Neural crest cell (in vitro differentiated cells): Measurements from ENCODE around the gene CTSZ. TPM values are rescaled to one million over a fixed set of nuclear protein-coding genes. Genes with fewer than 3 reads are reported as not detected.
A peak's percentile ranks its signal among the peaks of the same experiment; 100 is the strongest.
"Not testable (repeated sequence)": the region's sequence is repeated elsewhere in the genome, so short reads cannot be mapped to it uniquely, and the experiment has no call there.

Source experiments
- DNase-seq: peaks from one replicate; pipeline ENCODE4 v3.0.0; 2021; ENCODE audit warnings: low read depth, mixed read lengths, low spot score
- H3K27ac Mint-ChIP-seq: one replicate; pipeline ENCODE4 v1.8.0; 2021; ENCODE audit warnings: mild to moderate bottlenecking, mixed read lengths; ENCODE audit not compliant: unreplicated experiment
- H3K27me3 Mint-ChIP-seq: 2 replicates; pipeline ENCODE4 v1.8.0; 2021; ENCODE audit warnings: low read depth, mild to moderate bottlenecking, mixed read lengths
- H3K36me3 Mint-ChIP-seq: 2 replicates; pipeline ENCODE4 v1.8.0; 2021; ENCODE audit warnings: low read depth, mild to moderate bottlenecking, mixed read lengths
- H3K4me1 Mint-ChIP-seq: 2 replicates; pipeline ENCODE4 v1.8.0; 2021; ENCODE audit warnings: mixed read lengths
- H3K4me3 Mint-ChIP-seq: one replicate; pipeline ENCODE4 v1.8.0; 2021; ENCODE audit warnings: mild to moderate bottlenecking, mixed read lengths
- H3K9me3 Mint-ChIP-seq: 2 replicates; pipeline ENCODE4 v1.8.0; 2021; ENCODE audit warnings: mixed read lengths
- CTCF ChIP-seq: fragments of 200-600 bp; sonication (generic); conservative IDR thresholded peaks from 2 replicates; pipeline ENCODE4 v1.5.0; 2021; ENCODE audit warnings: antibody characterized with exemption, mild to moderate bottlenecking
- total RNA-seq: library from RNA; stranded (reverse); gene quantifications from 2 replicates; pipeline ENCODE4 v1.2.1, GENCODE V29; 2021

The CTSZ gene
- total RNA-seq, 1 donor from 2014 or later, result 22.7 TPM

GRCh38 chr20:58985656-58986055, 21.4 kb downstream of the CTSZ start:
- peaks cover 29% of the 10 kb centered on the region for H3K4me1 Mint-ChIP-seq
- no peak overlapping the region for H3K27ac Mint-ChIP-seq
- TF ChIP-seq CTCF, result no peak
- H3K4me3 Mint-ChIP-seq, result no peak overlapping the region
- H3K36me3 Mint-ChIP-seq, result peaks cover 22% of the 10 kb centered on the region
- no peaks in the 10 kb centered on the region for H3K27me3 Mint-ChIP-seq
- H3K9me3 Mint-ChIP-seq, result no peaks in the 10 kb centered on the region
- no peak for DNase-seq

DNA sequence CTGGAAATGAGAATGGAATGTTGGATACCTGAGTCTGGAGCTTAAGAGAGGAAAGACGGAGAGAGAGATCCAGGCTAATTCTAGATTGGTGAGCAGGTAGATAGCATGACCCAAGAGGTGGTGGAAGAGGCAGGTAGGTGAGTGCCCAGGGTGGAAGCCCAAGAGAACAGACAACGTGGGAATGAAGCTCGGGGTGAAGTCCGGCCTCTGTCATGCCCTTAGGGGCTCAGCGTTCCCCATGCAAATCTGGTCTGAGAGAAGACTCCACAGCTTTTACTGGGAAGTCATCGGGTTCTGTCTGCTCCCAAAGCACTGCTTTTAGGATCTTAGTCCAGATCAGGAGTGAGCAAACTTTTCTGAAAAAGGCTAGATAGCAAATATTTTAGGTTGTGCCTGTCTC, 22.4 kb downstream of the CTSZ start:
- peaks cover 20% of the 10 kb centered on the region for H3K36me3 Mint-ChIP-seq
- peaks cover 29% of the 10 kb centered on the region for H3K4me1 Mint-ChIP-seq
- H3K27me3 Mint-ChIP-seq, result no peaks in the 10 kb centered on the region
- no peak for TF ChIP-seq CTCF
- no peaks in the 10 kb centered on the region for H3K9me3 Mint-ChIP-seq
- H3K27ac Mint-ChIP-seq, result no peak overlapping the region
- DNase-seq, result no peak
- H3K4me3 Mint-ChIP-seq, result peak overlapping the region; percentile 49

GRCh38 chr20:58983115-58983468, 24.0 kb downstream of the CTSZ start:
- Mint-ChIP-seq H3K4me1 (peaks cover 29% of the 10 kb centered on the region), H3K4me3 (peak overlapping the region; percentile 94), H3K36me3 (peaks cover 16% of the 10 kb centered on the region)
- H3K9me3 Mint-ChIP-seq, DNase-seq, H3K27ac Mint-ChIP-seq, H3K27me3 Mint-ChIP-seq: not testable (repeated sequence)

GRCh38 chr20:58982406-58983114, 24.5 kb downstream of the CTSZ start:
- peak overlapping the region; percentile 52 for H3K27ac Mint-ChIP-seq
- peaks cover 29% of the 10 kb centered on the region for H3K4me1 Mint-ChIP-seq
- H3K9me3 Mint-ChIP-seq, result no peaks in the 10 kb centered on the region
- no peak for DNase-seq
- H3K4me3 Mint-ChIP-seq, result peak overlapping the region; percentile 94
- peaks cover 13% of the 10 kb centered on the region for H3K36me3 Mint-ChIP-seq
- H3K27me3 Mint-ChIP-seq, result no peaks in the 10 kb centered on the region
- no peak for TF ChIP-seq CTCF

- H3K4me3 Mint-ChIP-seq, result peak overlapping the region; percentile 94
- no peak for TF ChIP-seq CTCF
- H3K36me3 Mint-ChIP-seq, result peaks cover 8% of the 10 kb centered on the region
- no peaks in the 10 kb centered on the region for H3K27me3 Mint-ChIP-seq
- H3K4me1 Mint-ChIP-seq, result peaks cover 27% of the 10 kb centered on the region
- H3K9me3 Mint-ChIP-seq, result no peaks in the 10 kb centered on the region
- peak overlapping the region; percentile 77 for H3K27ac Mint-ChIP-seq
- no peak for DNase-seq
Measured at GRCh38 chr20:58981628-58982364, 25.3 kb downstream of the CTSZ start.
